Endothelial cell (in vitro differentiated cells): ENCODE results near the gene F2RL1. TPM values are rescaled to one million over a fixed set of nuclear protein-coding genes. Genes with fewer than 3 reads are reported as not detected.

Experiments
- total RNA-seq: library from RNA; stranded (reverse); fragmentation: NEBNext Ultra II Directional; extraction: Animal tissue kit (Norgen Biotek cat#: 25700); gene quantifications from one replicate; pipeline ENCODE4 v1.2.1, GENCODE V29; 2021; ENCODE audit not compliant: unreplicated experiment

F2RL1 gene
- total RNA-seq, 1 donor from 2014 or later: 141 TPM

Other genes with a start within 250 kb of the F2RL1 start
- gene F2RL2, start 195.6 kb upstream of the F2RL1 start, total RNA-seq: 311 TPM
- gene F2R, start 102.9 kb upstream of the F2RL1 start, total RNA-seq: 342 TPM
- 0.38 TPM for gene S100Z, start 31.0 kb downstream of the F2RL1 start, total RNA-seq
- gene CRHBP, start 134.0 kb downstream of the F2RL1 start, total RNA-seq: 108 TPM
- 18.1 TPM for gene AGGF1, start 211.4 kb downstream of the F2RL1 start, total RNA-seq